DMS 273 (cell line): ENCODE results near the gene ZC3H14.

ENCODE experiments used
- DNase-seq: peaks from one replicate; lab custom pipeline; 2025; ENCODE audit not compliant: unreplicated experiment; lab: John Stamatoyannopoulos, UW

The ZC3H14 gene

GRCh38 chr14:88551094-88551870 is 11.6 kb upstream of the ZC3H14 start:
- peak; percentile 97 for DNase-seq

- peak; percentile 57 for DNase-seq
Measured at GRCh38 chr14:88551980-88552431, 10.8 kb upstream of the ZC3H14 start.

DNA sequence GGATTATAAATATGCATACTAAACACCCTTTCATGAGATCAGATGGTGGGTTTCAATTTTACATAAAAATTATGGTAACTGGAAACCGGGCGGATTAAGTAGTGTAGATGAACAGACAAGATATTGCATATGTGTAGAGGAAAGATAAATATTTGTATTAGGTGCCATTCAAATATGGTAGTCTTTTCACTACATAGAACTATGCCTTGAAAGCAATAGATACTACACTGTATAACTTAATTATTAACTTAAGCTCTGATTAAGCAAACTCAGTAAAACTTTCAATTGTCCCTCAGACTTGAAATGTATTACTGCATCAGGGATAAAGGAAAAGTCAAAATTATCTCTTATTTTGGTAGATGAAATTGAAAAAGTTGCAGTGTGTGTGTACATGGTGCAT is 10.0 kb upstream of the ZC3H14 start:
- no peak for DNase-seq

DNA sequence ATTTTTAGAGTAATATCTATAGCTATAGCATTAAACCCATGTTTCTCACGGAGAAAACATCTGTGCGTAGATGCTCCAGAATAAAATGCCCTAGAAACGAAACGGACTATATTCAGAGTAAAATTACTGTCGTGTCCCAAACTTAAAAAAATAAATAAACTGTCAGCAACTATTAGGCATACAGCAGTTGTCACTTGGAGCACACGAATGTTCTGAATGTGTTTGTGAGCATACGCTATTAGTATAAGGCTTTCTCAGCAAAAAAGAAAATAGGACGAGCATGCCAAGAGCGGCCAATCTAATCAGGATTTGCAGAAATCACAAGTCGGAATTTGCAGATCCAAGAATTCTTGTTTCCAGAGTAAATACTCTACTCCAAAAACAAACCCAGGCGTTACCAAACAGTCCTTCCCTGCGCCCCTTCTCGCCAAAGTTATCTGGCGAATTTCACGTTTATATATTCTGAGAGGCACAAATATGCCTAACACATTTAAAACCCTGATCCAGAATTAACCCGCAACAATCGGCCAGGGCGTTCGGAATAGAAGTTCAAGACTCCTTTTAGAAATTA is 8.9 kb upstream of the ZC3H14 start:
- DNase-seq: no peak

DNA sequence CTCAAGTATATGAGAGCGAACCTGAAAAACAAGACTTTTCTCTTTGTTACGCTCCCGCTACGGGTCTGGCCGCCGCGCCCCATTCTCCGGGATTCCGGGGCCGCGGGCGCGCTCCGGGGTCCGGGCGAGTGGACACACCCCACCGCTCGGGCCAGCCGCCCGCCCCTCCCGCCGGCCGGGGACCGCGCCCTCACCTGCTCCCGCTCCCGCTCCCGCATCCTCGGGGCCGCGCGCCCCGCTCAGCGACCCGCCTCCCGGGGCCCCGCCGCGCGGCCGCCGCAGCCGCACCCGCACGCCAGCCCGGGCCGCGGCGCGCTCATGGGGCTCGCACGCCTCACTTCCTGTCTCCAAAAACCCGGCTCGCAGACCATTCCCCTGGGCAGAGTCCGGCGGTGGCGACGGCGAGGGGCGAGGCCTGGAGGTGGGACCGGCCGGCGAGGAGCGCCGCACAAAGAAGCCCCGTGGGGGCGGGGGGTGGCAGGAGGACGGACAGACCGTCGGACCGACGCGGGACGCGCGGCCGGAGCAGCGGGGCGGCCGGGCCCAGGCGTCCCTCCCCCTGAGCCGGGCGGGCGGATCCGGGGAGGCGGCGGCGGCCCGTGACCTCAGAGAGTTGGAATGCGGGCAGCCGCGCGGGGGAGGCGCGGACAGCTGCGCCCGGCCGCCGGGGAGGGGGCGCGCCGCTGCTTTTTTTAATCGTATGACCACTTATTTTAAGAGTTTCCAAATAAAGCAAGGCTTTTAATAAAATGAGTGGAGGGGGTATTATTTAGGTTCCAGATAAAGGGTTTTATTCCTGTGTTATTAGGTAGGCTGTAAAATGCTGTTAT is 8.2 kb upstream of the ZC3H14 start, which contains the start of gene PTPN21:
Gene PTPN21 (minus strand): TSS at position 551 of the 830 bp plus-strand sequence. CDS start 4,590 bp downstream, outside the sequence.
- DNase-seq: peak; percentile 85

DNA sequence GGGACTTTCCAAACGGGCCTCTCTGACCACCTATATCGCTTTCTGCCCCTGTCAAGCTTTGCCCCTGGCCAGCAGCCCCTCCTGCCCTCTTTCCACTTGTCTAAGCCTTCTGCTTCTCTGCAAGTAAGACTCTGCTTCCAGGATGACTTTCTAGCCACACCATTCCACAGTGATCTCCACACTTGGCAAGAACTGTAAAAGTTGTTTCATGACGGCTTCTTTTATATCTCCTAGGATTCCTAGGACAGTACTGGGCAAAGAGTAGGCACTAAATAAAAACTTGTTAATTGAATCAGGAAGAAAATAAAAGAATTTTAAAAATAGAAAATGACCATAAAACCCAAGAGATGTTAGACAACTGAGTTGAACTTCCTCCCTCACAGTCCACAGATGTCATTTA is 6.3 kb upstream of the ZC3H14 start:
- no peak for DNase-seq

DNA sequence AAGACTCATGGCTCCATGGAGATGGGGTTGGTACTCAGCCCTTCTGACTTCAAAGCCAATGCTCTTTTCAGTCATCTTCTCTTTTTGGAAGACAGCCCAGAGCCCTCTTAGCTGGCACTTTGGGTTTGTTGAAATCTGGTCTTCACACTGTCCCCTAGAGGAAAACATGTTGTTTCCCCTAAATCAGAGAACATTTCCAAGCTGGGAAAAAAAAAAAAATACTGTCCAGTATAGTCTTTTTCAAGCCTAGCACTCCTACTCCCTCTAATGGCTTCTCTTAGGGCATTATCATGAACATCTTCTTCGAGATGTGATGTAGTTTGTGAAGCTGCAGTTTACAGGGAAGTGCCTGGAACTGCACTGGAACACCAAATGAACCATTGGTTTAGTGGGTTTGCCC is 3.0 kb upstream of the ZC3H14 start:
- peak; percentile 41 for DNase-seq

DNA sequence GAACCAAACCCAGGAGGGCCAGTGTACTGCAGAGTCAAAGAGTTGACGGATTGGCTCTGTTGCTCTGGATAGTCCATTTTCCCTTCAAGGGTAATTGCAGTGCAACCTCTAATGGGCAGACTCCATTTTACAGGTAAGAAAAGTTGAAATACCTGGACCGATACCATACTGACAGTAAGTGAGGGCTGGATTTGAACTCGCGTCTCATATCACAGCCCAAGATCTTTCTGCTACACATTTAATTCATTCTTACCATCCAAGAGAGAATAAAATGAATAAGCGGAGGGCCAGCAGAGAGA is 356 bp upstream of the ZC3H14 start:
- no peak for DNase-seq

- DNase-seq: no peak
Measured at GRCh38 chr14:88563845-88564244, 1.0 kb downstream of the ZC3H14 start.

DNA sequence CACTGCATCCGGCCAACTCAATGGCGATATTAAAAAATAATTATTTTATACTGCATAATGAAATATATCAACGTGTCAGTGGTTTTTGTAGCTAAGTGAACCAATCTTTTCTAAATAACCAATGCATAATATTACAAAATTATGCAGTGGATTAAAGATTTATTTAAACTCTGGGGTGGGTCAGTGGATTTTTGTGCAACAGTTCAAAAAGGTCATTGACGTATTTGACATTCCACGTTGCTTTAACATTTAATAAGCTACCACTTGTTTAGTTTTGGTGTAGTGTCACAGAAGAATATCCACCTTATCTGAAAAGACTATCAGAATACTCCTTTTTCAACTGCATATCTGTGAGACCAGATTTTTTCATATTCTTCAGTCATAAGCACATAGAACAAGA is 2.6 kb downstream of the ZC3H14 start:
- no peak for DNase-seq

DNA sequence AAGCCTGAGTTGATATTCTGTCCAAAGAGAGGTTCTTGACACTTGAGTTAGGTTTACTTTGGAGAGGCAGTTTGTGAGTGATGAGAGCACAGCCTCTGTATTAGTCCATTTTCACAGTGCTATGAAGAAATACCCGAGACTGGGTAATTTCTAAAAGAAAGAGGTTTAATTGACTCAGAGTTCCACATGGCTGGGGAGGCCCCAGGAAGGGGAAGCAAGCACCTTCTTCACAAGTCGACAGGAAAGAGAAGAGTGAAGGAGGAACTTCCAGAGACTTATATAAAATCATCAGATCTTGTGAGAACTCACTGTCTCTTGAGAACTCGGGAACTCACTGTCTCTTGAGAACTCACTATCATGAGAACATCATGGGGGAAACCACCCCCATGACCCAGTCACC is 5.4 kb downstream of the ZC3H14 start:
- no peak for DNase-seq

GRCh38 chr14:88572117-88572516 is 9.3 kb downstream of the ZC3H14 start:
- no peak for DNase-seq

DNA sequence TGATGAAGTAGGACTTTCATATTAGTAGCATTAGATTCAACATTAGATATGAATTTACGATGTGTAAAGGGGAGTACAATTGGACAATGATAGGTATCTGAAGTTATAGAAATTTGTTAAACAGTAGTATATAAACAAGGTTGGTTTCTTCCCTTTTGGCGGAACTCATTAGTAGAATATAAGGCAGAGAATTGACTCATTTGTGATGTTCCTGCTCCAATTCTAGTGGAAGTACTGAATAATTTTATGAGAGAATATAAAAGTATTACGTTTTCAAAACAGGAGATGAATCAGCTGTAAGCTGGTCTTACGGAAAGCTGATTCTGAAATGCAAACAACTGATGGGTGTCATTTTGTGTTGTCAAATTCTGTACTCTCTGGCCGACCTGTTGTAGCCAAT is 13.4 kb downstream of the ZC3H14 start:
- DNase-seq: no peak

DNA sequence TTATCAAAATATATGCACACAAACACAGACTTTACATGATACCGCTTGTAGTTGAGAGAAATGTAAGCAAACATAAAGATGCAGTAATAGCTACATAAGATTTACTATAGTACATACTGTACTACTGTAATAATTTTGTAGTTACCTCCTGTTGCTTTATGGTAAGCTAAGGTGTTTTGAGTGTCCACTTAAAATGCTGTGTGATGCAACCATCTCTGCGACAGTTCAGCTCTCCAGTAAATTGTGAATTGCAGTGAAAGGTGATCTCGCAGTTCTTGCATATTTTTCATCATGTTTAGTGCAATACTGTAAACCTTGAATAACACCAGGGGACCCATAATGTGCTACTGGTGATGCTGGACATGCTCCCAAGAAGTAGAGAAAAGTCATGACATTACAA is 21.6 kb downstream of the ZC3H14 start:
- no peak for DNase-seq

DNA sequence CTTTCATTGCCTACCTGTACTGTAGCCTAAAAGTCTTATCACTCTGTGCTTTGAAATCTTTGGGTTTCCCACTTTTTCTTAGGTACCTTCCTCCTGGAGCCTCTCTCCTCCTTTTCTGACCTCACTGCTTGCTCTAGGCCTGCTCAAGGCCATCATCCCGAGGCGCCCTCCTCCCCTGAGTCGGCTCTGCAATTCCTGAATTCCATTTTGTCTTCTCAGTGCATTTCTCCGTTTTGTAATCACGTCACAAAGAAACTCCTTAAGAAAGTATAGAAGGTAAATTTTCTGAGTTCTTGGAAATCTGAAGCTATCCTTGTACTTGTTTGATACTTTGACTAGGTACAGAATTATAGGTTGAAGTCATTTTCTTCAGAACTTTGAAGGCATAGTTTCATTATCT is 25.2 kb downstream of the ZC3H14 start:
- no peak for DNase-seq

- no peak for DNase-seq
Measured at GRCh38 chr14:88590173-88590572, 27.3 kb downstream of the ZC3H14 start.

DNA sequence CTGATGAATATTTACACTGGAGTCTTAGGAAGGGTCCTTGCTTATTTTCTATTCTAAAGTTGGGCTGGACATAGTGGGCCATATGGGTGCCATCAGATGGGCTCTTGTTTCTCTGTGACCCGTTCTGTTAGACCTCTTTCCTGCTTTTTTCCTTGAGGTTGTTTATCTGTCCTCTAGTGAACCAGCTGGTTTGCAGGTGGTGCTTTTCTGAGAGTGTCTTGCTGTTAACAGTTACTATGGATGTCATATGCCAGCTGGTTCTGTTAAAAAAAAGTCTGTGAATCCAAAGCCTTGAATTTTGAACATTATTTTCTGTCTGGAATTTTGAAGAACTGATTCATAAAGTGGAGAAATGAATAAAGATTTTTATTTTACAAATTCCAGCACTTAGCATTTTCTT is 29.2 kb downstream of the ZC3H14 start:
- peak; percentile 24 for DNase-seq

DNA sequence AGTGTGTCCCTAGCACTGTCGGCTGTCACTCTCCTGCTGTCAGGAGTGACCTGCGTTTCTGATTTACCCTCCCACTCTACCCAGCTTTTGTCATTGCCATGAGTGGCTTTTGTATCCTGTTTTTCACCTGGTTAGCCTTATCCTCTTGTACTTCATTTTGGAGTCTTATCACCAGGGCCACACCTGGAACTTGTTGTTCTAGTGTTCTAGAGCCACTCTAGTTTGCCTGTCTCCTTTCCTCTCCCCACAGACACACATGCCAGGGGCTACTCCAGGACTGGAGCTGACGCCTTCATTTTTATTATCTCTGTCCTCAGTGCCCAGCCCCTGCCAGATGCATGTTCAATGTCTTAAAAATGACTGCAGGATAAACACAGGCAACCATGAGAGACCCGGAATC is 34.2 kb downstream of the ZC3H14 start:
- DNase-seq: no peak

DNA sequence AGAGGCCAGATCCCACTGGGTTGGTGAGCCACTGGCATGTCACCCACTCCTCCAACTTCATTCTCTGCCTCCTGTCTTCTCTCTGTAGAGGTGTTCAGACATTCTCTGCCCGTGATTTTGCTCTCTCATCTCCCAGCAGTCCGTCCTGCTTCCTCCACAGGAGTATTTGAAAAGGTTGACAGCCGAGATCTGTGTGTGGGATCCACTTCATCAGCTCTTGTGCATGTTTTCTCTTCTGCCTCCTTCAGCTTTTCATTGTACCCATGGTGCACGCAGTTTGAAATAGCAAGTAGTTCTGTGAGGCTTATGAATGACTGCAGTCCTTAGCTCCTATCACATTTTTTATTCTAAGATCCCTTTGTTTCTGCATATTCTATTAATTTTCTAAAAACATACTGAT is 34.8 kb downstream of the ZC3H14 start:
- no peak for DNase-seq

GRCh38 chr14:88598097-88598675 is 35.3 kb downstream of the ZC3H14 start:
- DNase-seq: no peak

DNA sequence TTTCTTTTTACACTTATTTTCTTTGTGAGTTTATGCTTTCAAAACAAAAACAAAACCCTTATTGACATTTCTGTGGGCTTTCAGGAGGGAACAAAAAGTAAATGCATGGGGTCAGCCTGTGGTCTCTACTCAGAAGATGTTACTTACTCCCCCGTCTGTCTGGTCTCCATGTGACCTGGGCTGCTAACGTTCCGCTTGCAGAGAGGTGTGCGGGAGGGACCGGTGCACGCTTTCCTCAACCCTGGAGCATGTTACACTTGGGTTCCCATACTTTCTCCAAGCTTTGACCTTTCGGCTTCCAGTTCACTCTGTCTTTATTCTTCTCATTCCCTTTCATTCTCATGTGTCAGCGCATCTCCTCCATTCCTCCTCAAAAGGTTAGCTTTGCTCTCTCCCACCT is 36.5 kb downstream of the ZC3H14 start:
- no peak for DNase-seq
